PC-9 (cell line): ENCODE measurements around the gene DSTYK. TPM values are rescaled to one million over a fixed set of nuclear protein-coding genes. Genes with fewer than 3 reads are reported as not detected.

Experiments used
- BruUV-seq: library from RNA; stranded (reverse); fragments of 400-500 nt; replicated peaks from 2 replicates; lab custom pipeline; 2021; lab: Mats Ljungman, UMichigan
- CTCF ChIA-PET: fragments of 300-600 bp; sonication (Branson Sonifier 250); formaldehyde crosslinking; loops from one replicate; lab custom pipeline; 2022; ENCODE audit warnings: antibody characterized with exemption; lab: Charles Lee
- POLR2A ChIA-PET: fragments of 300-600 bp; sonication (Branson Sonifier 250); formaldehyde crosslinking; loops from one replicate; lab custom pipeline; 2022; ENCODE audit warnings: antibody characterized with exemption; ENCODE audit not compliant: unreplicated experiment; lab: Charles Lee
- DNase-seq, 2 experiments: peaks; one replicate each; pipeline versions ENCODE4 v3.0.0 to v3.0.0-alpha.2; 2015 to 2022; ENCODE audit warnings: mixed read lengths in 1 of 2
- H2AFZ ChIP-seq: fragments of 200-600 bp; sonication (generic); 2 replicates; pipeline ENCODE4 v1.8.1; 2017; ENCODE audit warnings: antibody characterized with exemption
- H3F3A ChIP-seq: fragments of 200-600 bp; sonication (generic); 2 replicates; pipeline ENCODE4 v1.8.1; 2017; ENCODE audit warnings: antibody characterized with exemption, mild to moderate bottlenecking, low read depth; ENCODE audit not compliant: insufficient read depth
- H3K27ac ChIP-seq: fragments of 200-600 bp; sonication (generic); 2 replicates; pipeline ENCODE4 v1.6.1; 2016; ENCODE audit warnings: mixed run types
- H3K27me3 ChIP-seq: fragments of 200-600 bp; sonication (generic); 2 replicates; pipeline ENCODE4 v1.6.1; 2016; ENCODE audit warnings: low read depth, mixed run types; ENCODE audit not compliant: insufficient read depth
- H3K36me3 ChIP-seq: fragments of 200-600 bp; sonication (generic); 2 replicates; pipeline ENCODE4 v1.6.1; 2016; ENCODE audit warnings: low read depth, mixed run types
- H3K4me1 ChIP-seq: fragments of 200-600 bp; sonication (generic); replicated peaks from 2 replicates; pipeline ENCODE4 v1.6.1; 2016; ENCODE audit warnings: mixed run types; ENCODE audit not compliant: insufficient read depth
- H3K4me2 ChIP-seq: fragments of 200-600 bp; sonication (generic); 2 replicates; pipeline ENCODE4 v1.6.1; 2017; ENCODE audit warnings: mixed run types
- H3K4me3 ChIP-seq: fragments of 200-600 bp; sonication (generic); 2 replicates; pipeline ENCODE4 v1.6.1; 2016; ENCODE audit warnings: mixed run types
- H3K79me2 ChIP-seq: fragments of 200-600 bp; sonication (generic); 2 replicates; pipeline ENCODE4 v1.6.1; 2017; ENCODE audit warnings: low read depth, mixed run types
- H3K9me2 ChIP-seq: fragments of 200-600 bp; sonication (generic); 2 replicates; pipeline ENCODE4 v1.8.1; 2017; ENCODE audit warnings: mild to moderate bottlenecking; ENCODE audit not compliant: insufficient read depth
- H3K9me3 ChIP-seq: fragments of 200-600 bp; sonication (generic); 2 replicates; pipeline ENCODE4 v1.8.1; 2016; ENCODE audit warnings: low read depth; ENCODE audit not compliant: insufficient read depth
- H4K20me1 ChIP-seq: fragments of 200-600 bp; sonication (generic); 2 replicates; pipeline ENCODE4 v1.8.1; 2017; ENCODE audit not compliant: insufficient read depth
- EZH2 ChIP-seq: fragments of 200-600 bp; sonication (generic); IDR thresholded peaks from 2 replicates; pipeline ENCODE4 v1.8.0; 2017; ENCODE audit warnings: antibody characterized with exemption, low read depth
- intact Hi-C: fragments of 100-400 bp; cut with micrococcal nuclease; formaldehyde crosslinking; loops from one replicate; pipeline ENCODE4 v1.10.0; 2022; ENCODE audit not compliant: unreplicated experiment
- total RNA-seq: library from RNA; stranded (reverse); gene quantifications from 2 replicates; pipeline ENCODE4 v1.2.3, GENCODE V29; 2021
- TF ChIP-seq, protein P1 (sequence below): fragments of 200-600 bp; sonication (generic); conservative IDR thresholded peaks from 2 replicates; pipeline ENCODE4 v1.6.1; 2017; ENCODE audit warnings: mixed run types, antibody characterized with exemption, mild to moderate bottlenecking, moderate library complexity

DSTYK gene
- total RNA-seq, 1 experiment from 2014 or later: 8.1 TPM

DNA sequence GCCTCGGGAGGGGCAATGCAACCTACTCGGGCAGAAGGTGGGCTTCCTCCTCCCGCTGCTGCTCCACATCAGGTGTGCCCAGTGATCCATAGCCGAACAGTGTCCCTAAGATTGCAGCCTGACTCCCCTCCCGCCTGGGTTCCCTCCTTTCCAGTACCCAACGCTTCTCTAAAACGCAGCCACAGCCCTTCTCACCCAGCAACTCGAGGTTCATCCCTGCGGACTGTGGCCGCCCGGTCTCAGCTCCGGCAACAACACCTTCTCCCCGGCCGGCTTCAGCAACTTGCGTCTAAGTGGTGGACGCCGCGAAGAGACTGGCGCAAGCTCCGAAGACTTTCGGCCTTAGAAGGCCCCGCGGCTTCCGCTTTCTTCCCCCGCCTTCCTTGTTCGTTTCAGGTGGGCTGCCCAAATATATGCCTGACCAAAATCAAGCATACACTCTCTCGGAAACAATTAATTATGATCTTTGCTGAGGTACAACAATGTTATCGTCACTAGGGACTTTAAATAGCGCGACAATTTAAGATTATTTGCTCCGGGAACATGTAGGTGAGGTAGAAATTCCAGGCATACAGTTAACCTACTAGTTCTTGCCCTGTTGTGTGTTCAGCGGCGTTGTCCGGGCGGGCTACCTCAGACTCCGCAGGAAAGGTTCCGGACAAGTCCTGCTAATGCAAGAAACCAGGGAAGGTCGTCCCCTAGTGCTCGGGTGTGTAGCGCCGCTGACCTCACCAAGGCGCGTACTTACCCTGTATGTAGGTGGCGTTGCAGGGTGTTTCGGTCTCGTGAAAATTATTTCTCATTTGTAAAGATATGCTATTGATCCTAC lies 89.6 kb downstream of the DSTYK start, which contains the start of gene RBBP5:
Gene RBBP5 (minus strand): TSS at position 319 of the 829 bp plus-strand sequence. CDS start 105 bp downstream, at position 214.
- Histone ChIP-seq H3K9me2 (no peaks in the 10 kb centered on the region), H4K20me1 (peaks cover 3% of the 10 kb centered on the region; the same call in 1 of the 2 replicates), H3K4me3 (peak within 1 kb of the TSS; percentile 84), H3K9me3 (no peaks in the 10 kb centered on the region), H3K4me1 (peaks cover 13% of the 10 kb centered on the region), H3K4me2 (peak within 1 kb of the TSS; percentile 99), H3K79me2 (peaks cover 35% of the 10 kb centered on the region), H3K27me3 (no peaks in the 10 kb centered on the region), H3K36me3 (0 out of 2 replicates have a peak, but pooled peaks cover 6% of the 10 kb centered on the region), H3F3A (no peaks in the 10 kb centered on the region), H2AFZ (peak within 1 kb of the TSS; percentile 91), H3K27ac (peak within 1 kb of the TSS; percentile 79)
- intact Hi-C loops: loop anchor here (1.0 to 2.0 kb wide), 5 partner anchors 19 to 606 kb away; partner anchors contain the start of genes DSTYK, MDM4 and TMCC2
- BruUV-seq: no TSS peak
- no peak for TF ChIP-seq EZH2
- TF ChIP-seq, protein P1, sequence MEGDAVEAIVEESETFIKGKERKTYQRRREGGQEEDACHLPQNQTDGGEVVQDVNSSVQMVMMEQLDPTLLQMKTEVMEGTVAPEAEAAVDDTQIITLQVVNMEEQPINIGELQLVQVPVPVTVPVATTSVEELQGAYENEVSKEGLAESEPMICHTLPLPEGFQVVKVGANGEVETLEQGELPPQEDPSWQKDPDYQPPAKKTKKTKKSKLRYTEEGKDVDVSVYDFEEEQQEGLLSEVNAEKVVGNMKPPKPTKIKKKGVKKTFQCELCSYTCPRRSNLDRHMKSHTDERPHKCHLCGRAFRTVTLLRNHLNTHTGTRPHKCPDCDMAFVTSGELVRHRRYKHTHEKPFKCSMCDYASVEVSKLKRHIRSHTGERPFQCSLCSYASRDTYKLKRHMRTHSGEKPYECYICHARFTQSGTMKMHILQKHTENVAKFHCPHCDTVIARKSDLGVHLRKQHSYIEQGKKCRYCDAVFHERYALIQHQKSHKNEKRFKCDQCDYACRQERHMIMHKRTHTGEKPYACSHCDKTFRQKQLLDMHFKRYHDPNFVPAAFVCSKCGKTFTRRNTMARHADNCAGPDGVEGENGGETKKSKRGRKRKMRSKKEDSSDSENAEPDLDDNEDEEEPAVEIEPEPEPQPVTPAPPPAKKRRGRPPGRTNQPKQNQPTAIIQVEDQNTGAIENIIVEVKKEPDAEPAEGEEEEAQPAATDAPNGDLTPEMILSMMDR: peak; percentile 63
- POLR2A ChIA-PET: interaction anchor here (0.7 kb wide), 1 partner anchor 1967 kb away, joined by 4 read pairs; no protein-coding TSS in a partner anchor
- CTCF ChIA-PET: no interaction called here
- DNase-seq: peak; percentile 94 to 95

DNA sequence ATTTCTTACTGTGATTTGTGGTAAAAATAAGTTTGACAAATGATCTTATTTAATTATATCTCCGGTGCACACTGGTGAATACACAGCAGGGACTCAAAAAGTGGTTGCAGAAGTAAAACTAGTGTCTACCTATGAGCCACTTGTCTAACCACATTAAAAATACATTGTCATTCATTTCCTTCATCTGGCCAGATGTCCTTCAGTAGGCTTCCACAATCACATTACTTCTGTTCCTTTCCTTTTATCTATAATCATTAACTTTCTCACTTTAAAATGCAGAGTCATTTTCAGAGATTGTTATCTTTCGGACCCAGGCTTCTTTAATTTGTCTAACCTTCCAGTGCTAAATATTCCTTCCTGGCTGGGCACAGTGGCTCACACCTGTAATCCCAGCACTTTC lies 92.8 kb downstream of the DSTYK start:
- no peaks in the 10 kb centered on the region for H3F3A ChIP-seq
- no peaks in the 10 kb centered on the region for H3K9me2 ChIP-seq
- peaks cover 9% of the 10 kb centered on the region; the same call in 1 of the 2 replicates for H4K20me1 ChIP-seq
- no peak overlapping the region for H3K4me2 ChIP-seq
- TF ChIP-seq EZH2: no peak
- TF ChIP-seq, protein P1: no peak
- intact Hi-C loops: no loop called here
- peaks cover 13% of the 10 kb centered on the region for H3K4me1 ChIP-seq
- peaks cover 39% of the 10 kb centered on the region for H3K79me2 ChIP-seq
- no peak overlapping the region for H2AFZ ChIP-seq
- no peak overlapping the region for H3K27ac ChIP-seq
- ChIA-PET POLR2A (no interaction called here), CTCF (interaction anchor here (0.6 kb wide), 1 partner anchor 600 kb away, joined by 3 read pairs; no protein-coding TSS in a partner anchor)
- no peaks in the 10 kb centered on the region for H3K27me3 ChIP-seq
- no peak for DNase-seq
- H3K36me3 ChIP-seq: peaks cover 21% of the 10 kb centered on the region
- no TSS peak for BruUV-seq
- H3K9me3 ChIP-seq: no peaks in the 10 kb centered on the region
- no peak overlapping the region for H3K4me3 ChIP-seq

- intact Hi-C loops: no loop called here
- Histone ChIP-seq H3K4me2 (no peak overlapping the region), H3K4me3 (no peak overlapping the region), H3K9me2 (no peaks in the 10 kb centered on the region), H3K79me2 (0 out of 2 replicates have a peak, but pooled peaks cover 5% of the 10 kb centered on the region), H3K9me3 (no peaks in the 10 kb centered on the region), H4K20me1 (0 out of 2 replicates have a peak, but pooled peaks cover 6% of the 10 kb centered on the region), H2AFZ (no peak overlapping the region), H3K4me1 (no peaks in the 10 kb centered on the region), H3K36me3 (peaks cover 23% of the 10 kb centered on the region), H3F3A (no peaks in the 10 kb centered on the region), H3K27ac (no peak overlapping the region), H3K27me3 (no peaks in the 10 kb centered on the region)
- no TSS peak for BruUV-seq
- POLR2A ChIA-PET: interaction anchor here (0.5 to 0.7 kb wide), 2 partner anchors 25 to 39 kb away, joined by 3 to 4 read pairs; no protein-coding TSS in a partner anchor
- no peak for TF ChIP-seq EZH2
- TF ChIP-seq, protein P1: no peak
- no peak for DNase-seq
- CTCF ChIA-PET: no interaction called here
Measured at GRCh38 chr1:205111354-205111753, 100.1 kb downstream of the DSTYK start.
